Osteocyte (in vitro differentiated cells): ENCODE data around the gene MDC1. TPM values are rescaled to one million over a fixed set of nuclear protein-coding genes. Genes with fewer than 3 reads are reported as not detected.
A peak's percentile ranks its signal among the peaks of the same experiment; 100 is the strongest.

ENCODE experiments used
- DNase-seq: peaks from one replicate; pipeline ENCODE4 v3.0.0; 2021; ENCODE audit warnings: mixed read lengths; ENCODE audit not compliant: unreplicated experiment; ENCODE audit errors: extremely low spot score
- H3K27ac Mint-ChIP-seq: one replicate; pipeline ENCODE4 v1.8.0; 2021; ENCODE audit warnings: mild to moderate bottlenecking, mixed read lengths; ENCODE audit not compliant: unreplicated experiment
- H3K27me3 Mint-ChIP-seq: one replicate; pipeline ENCODE4 v1.8.0; 2021; ENCODE audit warnings: mixed read lengths; ENCODE audit not compliant: unreplicated experiment
- H3K36me3 Mint-ChIP-seq: one replicate; pipeline ENCODE4 v1.8.0; 2021; ENCODE audit warnings: mixed read lengths; ENCODE audit not compliant: unreplicated experiment
- H3K4me1 Mint-ChIP-seq: one replicate; pipeline ENCODE4 v1.8.0; 2021; ENCODE audit warnings: mixed read lengths; ENCODE audit not compliant: unreplicated experiment
- H3K4me3 Mint-ChIP-seq: one replicate; pipeline ENCODE4 v1.8.0; 2021; ENCODE audit warnings: mild to moderate bottlenecking, moderate library complexity, mixed read lengths; ENCODE audit not compliant: unreplicated experiment
- H3K9me3 Mint-ChIP-seq: one replicate; pipeline ENCODE4 v1.8.0; 2021; ENCODE audit warnings: mixed read lengths; ENCODE audit not compliant: unreplicated experiment
- CTCF ChIP-seq: fragments of 200-600 bp; sonication (generic); IDR thresholded peaks from 2 replicates; pipeline ENCODE4 v1.5.0; 2021; ENCODE audit warnings: antibody characterized with exemption, mild to moderate bottlenecking, moderate library complexity
- total RNA-seq: library from RNA; stranded (reverse); gene quantifications from 2 replicates; pipeline ENCODE4 v1.2.1, GENCODE V29; 2021

MDC1 gene
- total RNA-seq, 1 donor from 2014 or later: 37.7 TPM

DNA sequence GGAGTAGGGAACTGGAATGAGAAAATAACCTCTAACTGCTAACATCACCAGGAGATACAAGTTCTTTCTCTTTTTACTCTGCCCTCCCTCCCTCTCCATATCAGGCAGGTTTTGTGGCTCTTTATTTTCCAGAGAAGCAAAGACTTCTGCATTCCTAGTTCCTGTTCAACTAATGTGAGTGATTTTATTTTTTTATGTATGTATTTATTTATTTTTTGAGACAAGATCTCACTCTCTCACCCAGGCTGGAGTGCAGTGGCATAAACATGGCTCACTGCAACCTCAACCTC is 33.2 kb upstream of the MDC1 start:
- Mint-ChIP-seq H3K4me3 (no peak overlapping the region), H3K36me3 (no peaks in the 10 kb centered on the region), H3K4me1 (peaks cover 81% of the 10 kb centered on the region), H3K27me3 (no peaks in the 10 kb centered on the region), H3K27ac (peak overlapping the region; percentile 96), H3K9me3 (no peaks in the 10 kb centered on the region)
- no peak for TF ChIP-seq CTCF
- no peak for DNase-seq

- Mint-ChIP-seq H3K27me3 (no peaks in the 10 kb centered on the region), H3K36me3 (no peaks in the 10 kb centered on the region), H3K4me3 (no peak overlapping the region), H3K9me3 (no peaks in the 10 kb centered on the region), H3K4me1 (peaks cover 81% of the 10 kb centered on the region), H3K27ac (peak overlapping the region; percentile 96)
- DNase-seq: no peak
- TF ChIP-seq CTCF: no peak
Observed at GRCh38 chr6:30749554-30750378, 32.7 kb upstream of the MDC1 start.

DNA sequence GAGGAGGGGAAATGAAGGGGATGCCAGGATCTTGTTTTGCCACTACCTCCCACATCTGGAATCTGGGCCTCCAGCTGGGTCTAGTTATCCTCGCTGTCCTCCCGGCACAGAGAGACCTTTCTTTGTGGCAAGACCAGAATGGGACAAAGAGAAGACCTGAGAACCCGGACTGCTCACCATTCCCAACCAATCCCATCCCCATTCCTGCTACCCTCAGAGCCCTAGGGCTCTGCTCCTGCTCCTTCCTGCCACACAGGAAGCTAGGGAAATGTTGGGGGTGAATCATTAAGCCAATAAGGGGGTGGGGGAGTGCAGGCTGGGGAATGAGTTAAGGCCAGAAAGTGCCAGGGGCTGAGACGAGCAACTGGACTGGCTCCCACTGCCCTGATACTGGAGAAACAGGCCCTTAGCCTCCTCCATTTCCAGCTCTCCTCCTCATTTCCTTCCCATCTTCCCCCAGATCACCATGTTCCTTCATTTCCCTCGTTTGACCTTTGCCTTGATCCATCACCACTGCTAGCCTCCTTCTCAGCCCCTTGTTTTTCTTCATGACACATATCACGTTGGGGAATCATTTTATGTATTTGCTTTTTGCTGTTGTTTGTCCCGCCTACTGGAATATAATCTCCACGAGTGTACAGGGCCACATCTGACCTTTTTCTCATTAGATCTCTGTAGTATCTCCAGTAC is 31.9 kb upstream of the MDC1 start:
- Mint-ChIP-seq H3K9me3 (no peaks in the 10 kb centered on the region), H3K36me3 (peaks cover under 1% of the 10 kb centered on the region), H3K27ac (peak overlapping the region; percentile 96), H3K4me1 (peaks cover 76% of the 10 kb centered on the region), H3K4me3 (peak overlapping the region; percentile 12), H3K27me3 (no peaks in the 10 kb centered on the region)
- DNase-seq: no peak
- TF ChIP-seq CTCF: no peak

- DNase-seq: no peak
- peaks cover 10% of the 10 kb centered on the region for H3K36me3 Mint-ChIP-seq
- H3K27me3 Mint-ChIP-seq: no peaks in the 10 kb centered on the region
- no peak for TF ChIP-seq CTCF
- H3K4me1 Mint-ChIP-seq: peaks cover 69% of the 10 kb centered on the region
- peak overlapping the region; percentile 15 for H3K4me3 Mint-ChIP-seq
- peak overlapping the region; percentile 96 for H3K27ac Mint-ChIP-seq
- no peaks in the 10 kb centered on the region for H3K9me3 Mint-ChIP-seq
Observed at GRCh38 chr6:30747902-30748769, 31.1 kb upstream of the MDC1 start.
